ENCODE results near the gene TMEM176A.

DNA sequence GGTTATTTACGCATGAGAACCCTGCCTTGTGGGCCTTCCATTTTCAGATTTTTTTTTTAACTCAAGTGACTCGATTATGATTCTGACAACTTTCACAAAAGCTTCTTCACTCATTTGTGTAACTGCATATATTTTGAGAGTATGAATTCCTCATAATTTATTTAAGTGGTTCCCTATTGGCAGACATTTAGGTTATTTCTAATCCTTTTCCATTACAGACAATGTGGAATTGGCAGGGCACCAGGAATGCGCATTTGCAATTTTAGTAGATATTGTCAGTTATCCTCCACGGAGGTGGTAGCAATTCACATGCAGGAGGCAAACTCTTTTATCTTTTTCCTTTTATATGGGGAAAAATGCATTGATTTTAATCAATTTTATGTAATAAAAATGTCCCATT is 2.9 kb upstream of the TMEM176A start:
- TF ChIP-seq, protein P1, sequence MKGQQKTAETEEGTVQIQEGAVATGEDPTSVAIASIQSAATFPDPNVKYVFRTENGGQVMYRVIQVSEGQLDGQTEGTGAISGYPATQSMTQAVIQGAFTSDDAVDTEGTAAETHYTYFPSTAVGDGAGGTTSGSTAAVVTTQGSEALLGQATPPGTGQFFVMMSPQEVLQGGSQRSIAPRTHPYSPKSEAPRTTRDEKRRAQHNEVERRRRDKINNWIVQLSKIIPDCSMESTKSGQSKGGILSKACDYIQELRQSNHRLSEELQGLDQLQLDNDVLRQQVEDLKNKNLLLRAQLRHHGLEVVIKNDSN (IDR thresholded peaks at IDR 0.05), result no peak
- no peak for TF ChIP-seq TAF1 (IDR thresholded peaks at IDR 0.05; ENCODE audit: low read depth)
